H1 (cell line): ENCODE data around the gene FAM131C. TPM values are rescaled to one million over a fixed set of nuclear protein-coding genes. Genes with fewer than 3 reads are reported as not detected.
A peak's percentile ranks its signal among the peaks of the same experiment; 100 is the strongest.

Source experiments
- CTCF ChIA-PET: fragments of 300-600 bp; sonication (Branson Sonifier 250); formaldehyde crosslinking; loops from one replicate; lab custom pipeline; 2021; ENCODE audit not compliant: partially characterized antibody; lab: Charles Lee
- POLR2A ChIA-PET: fragments of 300-600 bp; sonication (Branson Sonifier 250); formaldehyde crosslinking; loops from one replicate; lab custom pipeline; 2021; ENCODE audit warnings: inconsistent platforms; ENCODE audit not compliant: partially characterized antibody; lab: Charles Lee
- DNase-seq, 2 experiments: peaks; one replicate each; pipeline versions ENCODE4 v3.0.0 to v3.0.0-alpha.2; 2010 to 2022; ENCODE audit warnings: low spot score in 2 of 2, low read depth in 1 of 2, mixed read lengths in 1 of 2
- FAIRE-seq: peaks from 2 replicates; lab custom pipeline; 2011; peaks lifted over from hg19 to GRCh38; lab: Jason Lieb, UNC
- H2AFZ ChIP-seq: 2 replicates; pipeline ENCODE4 v1.8.1; 2012; ENCODE audit warnings: low read length, inconsistent platforms
- H2AK5ac ChIP-seq: 2 replicates; pipeline ENCODE4 v1.6.1; 2013; ENCODE audit warnings: low read depth, low read length
- H2BK120ac ChIP-seq: replicated peaks from 2 replicates; pipeline ENCODE3; 2013; ENCODE audit warnings: low read depth, low read length, inconsistent platforms
- H2BK12ac ChIP-seq: 2 replicates; pipeline ENCODE4 v1.6.1; 2013; ENCODE audit warnings: low read depth, low read length
- H2BK15ac ChIP-seq: 2 replicates; pipeline ENCODE4 v1.6.1; 2013; ENCODE audit warnings: low read length
- H2BK20ac ChIP-seq: 2 replicates; pipeline ENCODE4 v1.6.1; 2013; ENCODE audit warnings: low read length
- H2BK5ac ChIP-seq: 2 replicates; pipeline ENCODE4 v1.6.1; 2013; ENCODE audit warnings: low read depth, low read length
- H3K14ac ChIP-seq: 2 replicates; pipeline ENCODE4 v1.6.1; 2013; ENCODE audit warnings: inconsistent platforms; ENCODE audit not compliant: insufficient read length
- H3K18ac ChIP-seq: 2 replicates; pipeline ENCODE4 v1.6.1; 2013; ENCODE audit warnings: low read length; ENCODE audit errors: extremely low read depth
- H3K23ac ChIP-seq: 2 replicates; pipeline ENCODE4 v1.6.1; 2013; ENCODE audit warnings: inconsistent platforms; ENCODE audit not compliant: insufficient read length
- H3K23me2 ChIP-seq: 2 replicates; pipeline ENCODE4 v1.6.1; 2013; ENCODE audit warnings: low read depth, low read length
- H3K27ac ChIP-seq: 2 replicates; pipeline ENCODE4 v1.6.1; 2011; ENCODE audit warnings: low read depth, low read length, inconsistent platforms
- H3K27me3 ChIP-seq, 4 experiments: replicated peaks in 1 of 4; 1 replicate in 1 of 4; 2 replicates in 3 of 4; pipeline versions ENCODE4 v1.6.1 to v1.8.1; 2011 to 2013; ENCODE audit warnings: low read length in 3 of 4, mild to moderate bottlenecking in 3 of 4, inconsistent platforms in 2 of 4, mixed read lengths in 2 of 4, moderate library complexity in 1 of 4; ENCODE audit not compliant: control insufficient read depth in 3 of 4, insufficient read depth in 3 of 4; ENCODE audit errors: extremely low read depth in 1 of 4
- H3K36me3 ChIP-seq, 4 experiments: 2 replicates each; pipeline versions ENCODE4 v1.6.1 to v1.8.1; 2011 to 2013; ENCODE audit warnings: mild to moderate bottlenecking in 4 of 4, low read length in 3 of 4, moderate library complexity in 2 of 4, control low read depth in 1 of 4, inconsistent platforms in 1 of 4; ENCODE audit not compliant: insufficient read depth in 4 of 4, control insufficient read depth in 2 of 4
- H3K4ac ChIP-seq: replicated peaks from 2 replicates; pipeline ENCODE3; 2013; ENCODE audit warnings: low read length, low read depth, mixed read lengths, inconsistent platforms; ENCODE audit not compliant: insufficient read length
- H3K4me1 ChIP-seq, 4 experiments: replicated peaks in 1 of 4; 1 replicate in 1 of 4; 2 replicates in 3 of 4; pipeline versions ENCODE4 v1.6.1 to v1.8.1; 2011 to 2013; ENCODE audit warnings: low read length in 3 of 4, inconsistent platforms in 2 of 4, mixed read lengths in 1 of 4; ENCODE audit not compliant: insufficient read depth in 4 of 4, control insufficient read depth in 3 of 4
- H3K4me2 ChIP-seq, 2 experiments: 2 replicates each; pipeline versions ENCODE4 v1.6.1 to v1.8.1; 2011 to 2013; ENCODE audit warnings: low read depth in 2 of 2, low read length in 2 of 2, control low read depth in 1 of 2, inconsistent platforms in 1 of 2, mild to moderate bottlenecking in 1 of 2; ENCODE audit not compliant: insufficient read depth in 1 of 2
- H3K4me3 ChIP-seq, 4 experiments: fragments of 200-600, 300-600 bp in 1 of 4; sonication (generic), shearing (Covaris generic), sonication (Bioruptor Twin) in 1 of 4; 2 replicates each; pipeline versions ENCODE4 v1.5.1 to v1.8.1; 2011 to 2016; ENCODE audit warnings: low read length in 4 of 4, low read depth in 3 of 4, control low read depth in 2 of 4, inconsistent platforms in 2 of 4, mild to moderate bottlenecking in 2 of 4, mixed read lengths in 1 of 4, moderate library complexity in 1 of 4; ENCODE audit not compliant: insufficient read depth in 2 of 4; ENCODE audit errors: extremely low read depth in 1 of 4
- H3K56ac ChIP-seq: replicated peaks from 2 replicates; pipeline ENCODE3; 2013; ENCODE audit warnings: low read depth, mild to moderate bottlenecking, mixed read lengths, low read length, inconsistent platforms; ENCODE audit not compliant: insufficient read length
- H3K79me1 ChIP-seq: 2 replicates; pipeline ENCODE4 v1.6.1; 2013; ENCODE audit warnings: low read depth, low read length, control low read depth
- H3K79me2 ChIP-seq, 2 experiments: 2 replicates each; pipeline versions ENCODE4 v1.6.1 to v1.8.1; 2012 to 2013; ENCODE audit warnings: low read length in 2 of 2, mild to moderate bottlenecking in 2 of 2, inconsistent platforms in 1 of 2; ENCODE audit not compliant: insufficient read depth in 2 of 2, control insufficient read depth in 1 of 2
- H3K9ac ChIP-seq, 4 experiments: replicated peaks in 1 of 4; 1 replicate in 1 of 4; 2 replicates in 3 of 4; pipeline versions ENCODE4 v1.6.1 to v1.8.1; 2011 to 2013; ENCODE audit warnings: low read depth in 3 of 4, low read length in 3 of 4, control low read depth in 2 of 4, mild to moderate bottlenecking in 2 of 4, moderate library complexity in 2 of 4, inconsistent platforms in 1 of 4; ENCODE audit errors: extremely low read depth in 1 of 4
- H3K9me3 ChIP-seq, 2 experiments: 2 replicates each; pipeline versions ENCODE4 v1.6.1 to v1.8.1; 2012 to 2013; ENCODE audit warnings: mild to moderate bottlenecking in 2 of 2, moderate library complexity in 2 of 2, control low read depth in 1 of 2, inconsistent platforms in 1 of 2, low read depth in 1 of 2, low read length in 1 of 2, mixed read lengths in 1 of 2; ENCODE audit not compliant: insufficient read depth in 2 of 2
- H4K20me1 ChIP-seq, 2 experiments: replicated peaks in 1 of 2; 2 replicates each; pipeline versions ENCODE3 to v1.8.1; 2011 to 2013; ENCODE audit warnings: inconsistent platforms in 2 of 2, low read length in 2 of 2, mild to moderate bottlenecking in 1 of 2; ENCODE audit not compliant: insufficient read depth in 2 of 2, control insufficient read depth in 1 of 2
- H4K5ac ChIP-seq: 2 replicates; pipeline ENCODE4 v1.6.1; 2013; ENCODE audit warnings: low read length, low read depth, mixed read lengths, inconsistent platforms; ENCODE audit not compliant: insufficient read length
- H4K8ac ChIP-seq: 2 replicates; pipeline ENCODE4 v1.8.0; 2013; ENCODE audit warnings: mild to moderate bottlenecking, moderate library complexity, low read length, inconsistent platforms; ENCODE audit not compliant: insufficient read depth; ENCODE audit errors: extremely low read depth
- H4K91ac ChIP-seq: replicated peaks from 2 replicates; pipeline ENCODE3; 2013; ENCODE audit warnings: low read length, mixed read lengths, inconsistent platforms; ENCODE audit not compliant: insufficient read length
- ASH2L ChIP-seq: fragments of 200-600, 300-600 bp; sonication (generic); IDR thresholded peaks from one replicate; pipeline ENCODE4 v1.7.1; 2017; ENCODE audit warnings: low read length
- BCL11A ChIP-seq, 2 experiments: IDR thresholded peaks; one replicate each; pipeline ENCODE4 v1.6.1; 2011; ENCODE audit warnings: low read depth in 2 of 2, low read length in 2 of 2, mild to moderate bottlenecking in 2 of 2
- CTBP2 ChIP-seq: IDR thresholded peaks from 2 replicates; pipeline ENCODE4 v1.7.0; 2011; ENCODE audit warnings: borderline replicate concordance, mild to moderate bottlenecking, moderate library complexity, mixed read lengths, low read length; ENCODE audit not compliant: insufficient read depth, insufficient read length
- EP300 ChIP-seq, 2 experiments: IDR thresholded peaks; 1 replicate in 1 of 2; 2 replicates in 1 of 2; pipeline ENCODE4 v1.6.1; 2011 to 2012; ENCODE audit warnings: low read depth in 2 of 2, low read length in 2 of 2, mild to moderate bottlenecking in 2 of 2, borderline replicate concordance in 1 of 2, inconsistent platforms in 1 of 2, moderate library complexity in 1 of 2
- EZH2 ChIP-seq: fragments of 200-600 bp; sonication (generic); IDR thresholded peaks from 2 replicates; pipeline ENCODE4 v1.7.1; 2012; ENCODE audit warnings: low read depth, mild to moderate bottlenecking, moderate library complexity, low read length, inconsistent platforms; ENCODE audit not compliant: severe bottlenecking
- GTF2F1 ChIP-seq: IDR thresholded peaks from 2 replicates; pipeline ENCODE4 v1.6.1; 2012; ENCODE audit warnings: low read depth, low read length, improper control_type of control experiment, borderline replicate concordance
- POU5F1 ChIP-seq: IDR thresholded peaks from 2 replicates; pipeline ENCODE4 v1.6.1; 2011; ENCODE audit warnings: low read depth, mild to moderate bottlenecking, low read length, moderate library complexity
- RBBP5 ChIP-seq: IDR thresholded peaks from 2 replicates; pipeline ENCODE4 v1.7.1; 2012; ENCODE audit warnings: low read depth, mild to moderate bottlenecking, inconsistent platforms, low read length, moderate library complexity, borderline replicate concordance
- RFX5 ChIP-seq: IDR thresholded peaks from 2 replicates; pipeline ENCODE4 v1.6.1; 2011; ENCODE audit warnings: low read depth, low read length, improper control_type of control experiment, borderline replicate concordance
- TEAD4 ChIP-seq: IDR thresholded peaks from 2 replicates; pipeline ENCODE4 v1.6.1; 2012; ENCODE audit warnings: low read depth, low read length, inconsistent platforms, mixed read lengths
- WGBS, 2 experiments: shearing (Covaris generic) in 1 of 2; methylation state at CpG; one replicate each; pipeline versions ENCODE4 v1.1.6 to v1.1.7; 2013 to 2015; ENCODE audit warnings: low lambda C conversion rate in 2 of 2, mixed read lengths in 2 of 2, inconsistent platforms in 1 of 2, low coverage in 1 of 2, missing lambda C conversion rate in 1 of 2; ENCODE audit not compliant: insufficient replicate concordance in 2 of 2, insufficient coverage in 1 of 2, insufficient read length in 1 of 2; ENCODE audit errors: extremely low coverage in 1 of 2, missing lambda C conversion rate in 1 of 2; 5-methylcytosine and 5-hydroxymethylcytosine counted together
- polyA plus RNA-seq, 7 experiments: library from polyadenylated mRNA; depleted of rRNA in 3 of 7; stranded (reverse) in 5 of 7; unstranded in 2 of 7; fragments of >200 nt in 5 of 7; fragments of 200-250 nt in 2 of 7; gene quantifications; 1 replicate in 5 of 7; 2 replicates in 1 of 7; 4 replicates in 1 of 7; pipeline versions ENCODE4 v1.2.1 to v1.2.3, GENCODE V29; 2011 to 2013; ENCODE audit warnings: missing spikeins in 2 of 7, mixed read lengths in 2 of 7
- total RNA-seq: library from RNA; stranded (reverse); fragmentation: NEBNext Ultra II Directional; extraction: Animal tissue kit (Norgen Biotek cat#: 25700); gene quantifications from 2 replicates; pipeline ENCODE4 v1.2.1, GENCODE V29; 2021

FAM131C gene
- total and polyA plus RNA-seq, 2 of the 8 experiments (the other 6 are each of a cell fraction or from before 2014, with no cell fraction given), result 0.73 to 0.78 TPM

GRCh38 chr1:16026723-16027484 is 46.5 kb downstream of the FAM131C start:
- Histone ChIP-seq H3K27ac (no peak overlapping the region), H3K9ac (no peak overlapping the region), H4K20me1 (no peaks in the 10 kb centered on the region), H3K23me2 (no peaks in the 10 kb centered on the region), H2BK120ac (no peak overlapping the region), H2AK5ac (0 out of 2 replicates have a peak overlapping the region, but pooled peaks have one; percentile 53), H3K9me3 (no peaks in the 10 kb centered on the region), H3K79me1 (no peaks in the 10 kb centered on the region), H2AFZ (no peak overlapping the region), H3K4me2 (peak overlapping the region; percentile 73 to 75), H3K4me1 (peaks cover 0 to 12% (median 8%) of the 10 kb centered on the region in 4 experiments; a peak in 6 of 7 replicates), H2BK5ac (peak overlapping the region; percentile 73; the same call in 1 of the 2 replicates), H3K18ac (peak overlapping the region; percentile 78), H3K36me3 (no peaks in the 10 kb centered on the region), H3K14ac (no peak overlapping the region), H4K8ac (no peak overlapping the region), H3K4ac (peak overlapping the region; percentile 69), H3K23ac (no peak overlapping the region), H3K56ac (no peak overlapping the region), H3K79me2 (no peaks in the 10 kb centered on the region), H4K5ac (peak overlapping the region; percentile 77), H2BK20ac (no peak overlapping the region), H2BK15ac (peak overlapping the region; percentile 75; the same call in 1 of the 2 replicates), H2BK12ac (peak overlapping the region; percentile 68; the same call in 1 of the 2 replicates), H4K91ac (no peak overlapping the region), H3K4me3 (peak overlapping the region in 3 of 4 experiments; percentile 30 to 54 (median 42); a peak in 6 of 8 replicates), H3K27me3 (peaks cover 0 to 7% (median under 1%) of the 10 kb centered on the region in 4 experiments; a peak in 3 of 7 replicates)
- WGBS, 2 experiments, result 27% methylated on average over 9 of the region's 33 CpGs; no CpG with 5 or more reads in 1 of the 2 experiments
- DNase-seq (peak; percentile 87 to 97), FAIRE-seq (peak; percentile 89)
- CTCF ChIA-PET, result interaction anchor here (0.7 to 2.2 kb wide), 8 partner anchors 10 to 55 kb away, joined by 3 to 12 read pairs (median 6); partner anchors contain the start of gene HSPB7
- POLR2A ChIA-PET, result interaction anchor here (1.3 to 2.6 kb wide), 3 partner anchors 10 to 51 kb away, joined by 3 to 13 read pairs (median 5); partner anchors contain the start of gene ZBTB17
- TF ChIP-seq RBBP5 (0 out of 2 replicates have a peak, but pooled peaks have one; percentile 36), RFX5 (no peak), BCL11A (IDR thresholded peaks at IDR 0.05; ENCODE audit: low read depth in 2 of 2, low read length in 2 of 2) (no peak), GTF2F1 (no peak), POU5F1 (no peak), CTBP2 (no peak), ASH2L (peak; percentile 44), EP300 (IDR thresholded peaks at IDR 0.05; ENCODE audit: borderline replicate concordance in 1 of 2, low read depth in 2 of 2, low read length in 2 of 2) (no peak), TEAD4 (peak; percentile 34; the same call in 1 of the 2 replicates), EZH2 (no peak)
